GM12878 (cell line): ENCODE data around the gene TMEM44. TPM values are rescaled to one million over a fixed set of nuclear protein-coding genes. Genes with fewer than 3 reads are reported as not detected.

ENCODE experiments used
- ATAC-seq: fragments of 200-7000 bp; cut with Tn5 transposase; 3 replicates; pipeline ENCODE4 v1.9.1; 2020; ENCODE audit warnings: mild to moderate bottlenecking, moderate library complexity
- BruUV-seq: library from RNA; stranded (reverse); fragments of 400-500 nt; replicated peaks from 2 replicates; lab custom pipeline; 2021; lab: Mats Ljungman, UMichigan
- CTCF ChIA-PET: fragments of 300-600 bp; sonication (Branson Sonifier 250); formaldehyde crosslinking; extraction: SDS; loops from one replicate; lab custom pipeline; 2021; ENCODE audit warnings: inconsistent platforms; lab: Yijun Ruan, JAX
- POLR2A ChIA-PET: fragments of 350-600 bp; formaldehyde crosslinking; extraction: SDS; loops from one replicate; lab custom pipeline; 2021; ENCODE audit warnings: inconsistent platforms; lab: Charles Lee
- RAD21 ChIA-PET: fragments of 300-600 bp; sonication (Branson Sonifier 250); formaldehyde crosslinking; loops from one replicate; lab custom pipeline; 2023; ENCODE audit warnings: antibody characterized with exemption; ENCODE audit not compliant: unreplicated experiment; lab: Charles Lee
- SMC1A ChIA-PET: fragments of 300-600 bp; sonication (Branson Sonifier 250); formaldehyde crosslinking; loops from one replicate; lab custom pipeline; 2023; ENCODE audit not compliant: unreplicated experiment, uncharacterized antibody; lab: Charles Lee
- DNase-seq: peaks from one replicate; pipeline ENCODE4 v3.0.0-alpha.2; 2011; ENCODE audit warnings: low read depth, low spot score
- FAIRE-seq: peaks from 3 replicates; lab custom pipeline; 2011; peaks lifted over from hg19 to GRCh38; lab: Jason Lieb, UNC
- H2AFZ ChIP-seq: 2 replicates; pipeline ENCODE4 v1.6.0; 2011; ENCODE audit warnings: low read depth, low read length, control low read depth; ENCODE audit not compliant: control insufficient read depth
- H3K27ac ChIP-seq: 2 replicates; pipeline ENCODE4 v1.5.1; 2011; ENCODE audit warnings: control low read depth; ENCODE audit not compliant: control insufficient read depth, insufficient read depth
- H3K27me3 ChIP-seq, 2 experiments: replicated peaks in 1 of 2; 2 replicates each; pipeline versions ENCODE4 v1.6.0 to v1.6.1; 2011; ENCODE audit warnings: low read length in 1 of 2; ENCODE audit not compliant: control insufficient read depth in 2 of 2, insufficient read depth in 2 of 2
- H3K36me3 ChIP-seq, 2 experiments: 2 replicates each; pipeline ENCODE4 v1.5.1; 2011; ENCODE audit warnings: low read length in 1 of 2; ENCODE audit not compliant: control insufficient read depth in 2 of 2, insufficient read depth in 2 of 2
- H3K4me1 ChIP-seq: 2 replicates; pipeline ENCODE4 v1.6.1; 2011; ENCODE audit warnings: mild to moderate bottlenecking, low read length, moderate library complexity, mixed read lengths; ENCODE audit not compliant: control insufficient read depth, insufficient read depth
- H3K4me2 ChIP-seq: 2 replicates; pipeline ENCODE4 v1.6.0; 2011; ENCODE audit warnings: control low read depth; ENCODE audit not compliant: control insufficient read depth, insufficient read depth
- H3K4me3 ChIP-seq: fragments of 200-600 bp; sonication (generic); 2 replicates; pipeline ENCODE4 v1.5.1; 2016
- H3K79me2 ChIP-seq: 2 replicates; pipeline ENCODE4 v1.6.0; 2011; ENCODE audit warnings: low read length; ENCODE audit not compliant: control insufficient read depth, insufficient read depth
- H3K9ac ChIP-seq: 2 replicates; pipeline ENCODE4 v1.8.0; 2011; ENCODE audit warnings: low read length, control low read depth, mixed read lengths; ENCODE audit not compliant: control insufficient read depth, insufficient read depth
- H3K9me3 ChIP-seq: replicated peaks from 3 replicates; pipeline ENCODE4 v1.5.1; 2011; ENCODE audit warnings: mild to moderate bottlenecking, low read length; ENCODE audit not compliant: control insufficient read depth, insufficient read depth
- H4K20me1 ChIP-seq: 2 replicates; pipeline ENCODE4 v1.6.0; 2011; ENCODE audit not compliant: control insufficient read depth, insufficient read depth
- BHLHE40 ChIP-seq, 2 experiments: fragments of 450-650 bp in 1 of 2; IDR thresholded peaks; 2 replicates each; pipeline ENCODE4 v1.6.1; 2011 to 2017; ENCODE audit warnings: low read depth in 2 of 2, borderline replicate concordance in 1 of 2, improper control_type of control experiment in 1 of 2, low read length in 1 of 2, mild to moderate bottlenecking in 1 of 2
- CBX5 ChIP-seq: sonication (generic); IDR thresholded peaks from 2 replicates; pipeline ENCODE4 v1.6.1; 2016; ENCODE audit warnings: low read depth, moderate library complexity, mild to moderate bottlenecking, inconsistent platforms
- CREB1 ChIP-seq: IDR thresholded peaks from 2 replicates; pipeline ENCODE4 v1.6.1; 2012; ENCODE audit warnings: low read depth, mild to moderate bottlenecking, inconsistent platforms
- HDAC6 ChIP-seq: fragments of 200-600 bp; sonication (generic); IDR thresholded peaks from one replicate; pipeline ENCODE4 v1.8.0; 2017; ENCODE audit warnings: antibody characterized with exemption; ENCODE audit not compliant: unreplicated experiment
- JUNB ChIP-seq: IDR thresholded peaks from 2 replicates; pipeline ENCODE4 v1.6.1; 2016; ENCODE audit warnings: antibody characterized with exemption, mild to moderate bottlenecking
- NBN ChIP-seq: fragments of 450-650 bp; IDR thresholded peaks from 2 replicates; pipeline ENCODE4 v1.6.1; 2016
- NFYB ChIP-seq: IDR thresholded peaks from 2 replicates; pipeline ENCODE4 v1.6.1; 2011; ENCODE audit warnings: low read depth, mild to moderate bottlenecking, low read length, improper control_type of control experiment, moderate library complexity; ENCODE audit not compliant: insufficient read depth
- PAX5 ChIP-seq: IDR thresholded peaks from 2 replicates; pipeline ENCODE4 v1.6.1; 2011; ENCODE audit warnings: low read depth, low read length, borderline replicate concordance
- PAX8 ChIP-seq: fragments of 450-650 bp; IDR thresholded peaks from 2 replicates; pipeline ENCODE4 v1.6.1; 2017; ENCODE audit warnings: mild to moderate bottlenecking, moderate library complexity
- RELA ChIP-seq: fragments of 450-650 bp; IDR thresholded peaks from 2 replicates; pipeline ENCODE4 v1.8.0; 2014; ENCODE audit warnings: borderline replicate concordance; ENCODE audit not compliant: partially characterized antibody
- RUNX3 ChIP-seq: IDR thresholded peaks from 2 replicates; pipeline ENCODE4 v1.6.1; 2012; ENCODE audit warnings: low read length, inconsistent platforms
- YY1 ChIP-seq: IDR thresholded peaks from 2 replicates; pipeline ENCODE4 v1.6.1; 2011; ENCODE audit warnings: low read depth, mild to moderate bottlenecking, low read length
- whole genome bisulfite sequencing: methylation state at CpG from one replicate; pipeline ENCODE4 v1.1.6; 2016; ENCODE audit warnings: low lambda C conversion rate; ENCODE audit not compliant: insufficient replicate concordance, insufficient coverage; ENCODE audit errors: missing lambda C conversion rate; 5-methylcytosine and 5-hydroxymethylcytosine counted together
- in situ Hi-C: fragments of 300-500 bp; cut with MboI; formaldehyde crosslinking; loops from 9 replicates; pipeline ENCODE4 v1.14.3; 2018; ENCODE audit warnings: mixed read lengths
- intact Hi-C: fragments of 100-400 bp; cut with micrococcal nuclease; formaldehyde crosslinking; loops from one replicate; pipeline ENCODE4 v1.14.2; 2022; ENCODE audit not compliant: unreplicated experiment
- polyA plus RNA-seq, 11 experiments: library from polyadenylated mRNA; depleted of rRNA in 4 of 11; unstranded in 6 of 11; stranded (reverse) in 5 of 11; fragments of >200 nt; fragmentation: Nextera tagmentation in 4 of 11; fragmentation: Illumina TruSeq in 1 of 11; extraction: Ambion mirVana in 4 of 11; extraction: Trizol in 1 of 11; gene quantifications; 1 replicate in 1 of 11; 2 replicates in 10 of 11; pipeline versions ENCODE4 v1.2.1 to v1.2.3, GENCODE V29; 2011 to 2016; ENCODE audit warnings: inconsistent platforms in 2 of 11, missing spikeins in 2 of 11, low read depth in 1 of 11
- total RNA-seq, 4 experiments: library from RNA; depleted of rRNA in 3 of 4; stranded (reverse); fragments of >200 nt in 3 of 4; fragmentation: Illumina TruSeq in 1 of 4; extraction: Trizol in 1 of 4; gene quantifications; 2 replicates each; pipeline versions ENCODE4 v1.2.1 to v1.2.3, GENCODE V29; 2013 to 2021
- TF ChIP-seq, protein P1 (sequence below): IDR thresholded peaks from 2 replicates; pipeline ENCODE4 v1.6.1; 2012; ENCODE audit warnings: low read length, inconsistent platforms
- TF ChIP-seq, protein P2 (sequence below): fragments of 450-650 bp; IDR thresholded peaks from 2 replicates; pipeline ENCODE4 v1.6.1; 2017; ENCODE audit warnings: borderline replicate concordance

TMEM44 gene
- total and polyA plus RNA-seq, 10 of the 15 experiments (the other 5 are each of a cell fraction or from before 2014, with no cell fraction given) = 0.57 to 8.3 (median 3.6) TPM

DNA sequence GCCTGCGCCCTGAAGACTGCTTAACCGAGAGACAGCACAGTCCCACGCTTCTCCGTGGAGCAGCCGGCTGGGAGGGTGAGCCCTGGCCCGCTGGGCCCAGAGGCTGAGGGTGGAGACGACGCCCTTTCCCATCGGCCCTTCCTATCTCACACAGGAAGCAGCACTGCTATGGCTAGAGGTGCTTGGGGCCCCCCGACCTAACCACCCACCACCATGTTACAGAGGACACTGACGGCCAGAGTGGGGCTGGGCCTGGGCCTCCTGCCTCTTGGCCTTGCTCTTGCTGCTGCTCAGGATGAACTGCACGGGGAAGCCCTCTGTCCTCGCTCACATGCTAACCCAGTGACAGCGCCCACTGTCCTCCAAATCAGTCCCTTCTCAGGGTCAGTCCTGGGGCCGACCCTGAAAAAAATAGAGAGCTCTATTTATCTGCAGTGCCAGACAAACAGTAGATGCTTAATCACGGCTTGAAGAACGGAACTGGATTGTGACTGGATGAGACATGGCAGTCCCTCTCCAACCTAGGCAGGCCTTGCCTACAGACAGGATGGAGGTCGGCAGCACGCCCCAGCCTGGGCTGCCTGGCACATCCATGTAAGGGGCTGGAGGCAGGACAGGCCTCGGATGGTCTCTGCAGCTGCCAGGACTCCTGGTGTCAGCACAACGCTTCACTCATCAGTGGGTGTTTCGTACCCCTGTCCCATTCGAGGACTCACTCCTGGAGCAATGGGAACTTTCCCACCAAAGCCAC lies 14.2 kb downstream of the TMEM44 start (continued):
- TF ChIP-seq PAX8 = no peak

DNA sequence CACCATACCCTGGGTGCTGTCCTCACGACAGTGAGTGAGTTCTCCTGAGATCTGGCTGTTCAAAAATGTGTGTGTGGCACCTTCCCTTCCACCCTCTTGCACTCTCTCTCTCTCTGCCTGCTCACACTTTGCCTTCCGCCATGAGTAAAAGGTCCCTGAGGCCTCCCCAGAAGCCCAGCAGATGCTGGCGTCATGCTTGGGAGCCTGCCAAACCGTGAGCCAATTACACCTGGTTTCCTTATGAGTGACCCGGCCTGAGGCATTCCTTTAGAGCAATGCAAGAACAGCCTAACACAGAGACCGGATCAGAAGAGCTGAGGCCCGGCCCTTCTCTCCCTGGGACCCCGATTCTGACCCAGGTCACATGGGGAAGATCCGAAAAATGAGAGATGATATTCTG lies 15.4 kb downstream of the TMEM44 start:
- no peak overlapping the region for H2AFZ ChIP-seq
- 35% methylated on average over 9 of the region's 9 CpGs for WGBS
- in situ Hi-C loops (no loop called here), intact Hi-C loops (no loop called here)
- no peaks in the 10 kb centered on the region for H3K27me3 ChIP-seq
- 0 out of 2 replicates have a peak, but pooled peaks have one; percentile 36 for TF ChIP-seq CREB1
- TF ChIP-seq NBN = no peak
- TF ChIP-seq HDAC6 = no peak
- TF ChIP-seq, protein P1, sequence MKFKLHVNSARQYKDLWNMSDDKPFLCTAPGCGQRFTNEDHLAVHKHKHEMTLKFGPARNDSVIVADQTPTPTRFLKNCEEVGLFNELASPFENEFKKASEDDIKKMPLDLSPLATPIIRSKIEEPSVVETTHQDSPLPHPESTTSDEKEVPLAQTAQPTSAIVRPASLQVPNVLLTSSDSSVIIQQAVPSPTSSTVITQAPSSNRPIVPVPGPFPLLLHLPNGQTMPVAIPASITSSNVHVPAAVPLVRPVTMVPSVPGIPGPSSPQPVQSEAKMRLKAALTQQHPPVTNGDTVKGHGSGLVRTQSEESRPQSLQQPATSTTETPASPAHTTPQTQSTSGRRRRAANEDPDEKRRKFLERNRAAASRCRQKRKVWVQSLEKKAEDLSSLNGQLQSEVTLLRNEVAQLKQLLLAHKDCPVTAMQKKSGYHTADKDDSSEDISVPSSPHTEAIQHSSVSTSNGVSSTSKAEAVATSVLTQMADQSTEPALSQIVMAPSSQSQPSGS = peak; percentile 60; the same call in 1 of the 2 replicates
- TF ChIP-seq RELA = no peak
- TF ChIP-seq JUNB = peak; percentile 64
- peak; percentile 58 for TF ChIP-seq RUNX3
- 0 out of 4 replicates have a peak, but pooled peaks of 1 of the 2 experiments have one; percentile 19 for TF ChIP-seq BHLHE40 (IDR thresholded peaks at IDR 0.05; ENCODE audit: borderline replicate concordance in 1 of 2, low read depth in 2 of 2, low read length in 1 of 2)
- TF ChIP-seq PAX5 = peak; percentile 28; the same call in 1 of the 2 replicates
- TF ChIP-seq, protein P2, sequence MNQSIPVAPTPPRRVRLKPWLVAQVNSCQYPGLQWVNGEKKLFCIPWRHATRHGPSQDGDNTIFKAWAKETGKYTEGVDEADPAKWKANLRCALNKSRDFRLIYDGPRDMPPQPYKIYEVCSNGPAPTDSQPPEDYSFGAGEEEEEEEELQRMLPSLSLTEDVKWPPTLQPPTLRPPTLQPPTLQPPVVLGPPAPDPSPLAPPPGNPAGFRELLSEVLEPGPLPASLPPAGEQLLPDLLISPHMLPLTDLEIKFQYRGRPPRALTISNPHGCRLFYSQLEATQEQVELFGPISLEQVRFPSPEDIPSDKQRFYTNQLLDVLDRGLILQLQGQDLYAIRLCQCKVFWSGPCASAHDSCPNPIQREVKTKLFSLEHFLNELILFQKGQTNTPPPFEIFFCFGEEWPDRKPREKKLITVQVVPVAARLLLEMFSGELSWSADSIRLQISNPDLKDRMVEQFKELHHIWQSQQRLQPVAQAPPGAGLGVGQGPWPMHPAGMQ = no peak
- TF ChIP-seq NFYB = no peak
- peak; percentile 47; the same call in 1 of the 2 replicates for TF ChIP-seq CBX5
- TF ChIP-seq YY1 = 0 out of 2 replicates have a peak, but pooled peaks have one; percentile 8
- H3K4me3 ChIP-seq = no peak overlapping the region
- H3K9me3 ChIP-seq = no peaks in the 10 kb centered on the region; the same call in 2 of the 3 replicates
- FAIRE-seq = no peak
- ChIA-PET POLR2A (no interaction called here), CTCF (no interaction called here), RAD21 (no interaction called here), SMC1A (no interaction called here)
- DNase-seq = no peak
- H3K4me1 ChIP-seq = no peaks in the 10 kb centered on the region; the same call in 1 of the 2 replicates
- H3K27ac ChIP-seq = no peak overlapping the region
- no peaks in the 10 kb centered on the region for H3K79me2 ChIP-seq
- ATAC-seq = peak; percentile 95
- no peaks in the 10 kb centered on the region for H4K20me1 ChIP-seq
- BruUV-seq = no TSS peak
- H3K36me3 ChIP-seq = no peaks in the 10 kb centered on the region
- no peak overlapping the region for H3K9ac ChIP-seq
- H3K4me2 ChIP-seq = no peak overlapping the region
